GM18508 (cell line): ENCODE data around the gene MAP3K15.

Source experiments
- ATAC-seq: cut with Tn5 transposase; IDR thresholded peaks from one replicate; pipeline ENCODE4 v1.9.1; 2021; ENCODE audit warnings: moderate number of reproducible peaks; ENCODE audit not compliant: insufficient read depth, unreplicated experiment

Gene MAP3K15

GRCh38 chrX:19514791-19515614, at the start of gene MAP3K15:
TSS of gene MAP3K15 (minus strand) at chrX:19515508. CDS start at chrX:19515261, 247 bp downstream.
- no peak for ATAC-seq

DNA sequence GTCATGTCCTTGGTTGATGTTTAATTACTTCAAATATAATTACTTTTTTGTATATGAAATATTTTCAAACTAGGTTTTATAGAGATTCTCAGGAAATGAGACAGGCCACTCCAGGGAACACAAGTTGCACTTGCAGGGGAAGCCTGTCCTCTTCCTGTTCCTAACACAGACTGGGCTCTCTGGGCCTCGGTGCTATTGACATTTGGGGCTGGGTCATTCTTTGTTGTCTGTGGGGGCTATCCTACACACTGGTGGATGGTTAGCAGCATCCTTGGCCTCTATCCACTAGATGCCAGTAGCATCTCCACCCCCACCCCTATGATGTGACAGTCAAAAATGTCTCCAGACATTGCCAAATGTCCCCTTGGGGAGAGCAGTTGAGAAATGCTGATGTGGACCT, 49.3 kb upstream of the MAP3K15 start:
- ATAC-seq = no peak

GRCh38 chrX:19563746-19564145, 48.4 kb upstream of the MAP3K15 start:
- no peak for ATAC-seq

- no peak for ATAC-seq
Measured at GRCh38 chrX:19563327-19563726, 48.0 kb upstream of the MAP3K15 start.

DNA sequence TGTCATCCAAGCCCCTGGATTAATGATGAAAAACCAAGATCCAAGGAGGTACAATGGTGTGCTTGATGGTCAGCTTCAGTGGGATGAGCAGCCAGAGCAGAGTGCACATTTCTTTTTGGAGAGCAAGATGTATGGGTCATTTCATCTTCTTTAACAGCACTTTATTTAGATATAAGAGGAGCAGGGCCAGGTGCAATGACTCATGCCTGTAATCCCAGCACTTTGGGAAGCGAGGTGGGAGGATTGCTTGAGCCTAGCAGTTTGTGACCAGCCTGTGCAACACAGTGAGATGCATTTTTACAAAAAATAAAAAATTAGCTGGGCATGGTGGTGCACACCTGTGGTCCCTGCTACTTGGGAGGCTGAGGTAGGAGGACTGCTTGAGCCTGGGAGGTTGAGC, 45.3 kb upstream of the MAP3K15 start:
- ATAC-seq = no peak

DNA sequence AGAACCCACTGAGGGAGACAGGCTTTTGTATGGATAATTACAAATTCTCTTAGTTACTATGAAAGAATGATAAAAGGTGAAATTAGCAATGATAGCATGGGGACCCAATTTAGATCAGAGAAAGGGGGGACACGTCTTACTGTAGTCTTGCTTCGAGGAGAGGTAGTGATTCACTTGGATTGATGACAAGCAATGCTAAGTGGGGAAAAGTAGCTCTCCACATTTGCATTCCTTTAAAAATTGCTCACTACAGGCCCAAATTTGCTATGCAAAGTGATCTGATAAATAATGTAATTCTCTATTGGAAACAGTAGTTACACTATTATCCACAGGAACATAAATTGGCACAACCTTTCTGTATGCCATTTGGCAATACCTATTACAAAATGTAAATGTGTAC, 42.5 kb upstream of the MAP3K15 start:
- ATAC-seq = no peak

- no peak for ATAC-seq
Measured at GRCh38 chrX:19556202-19556601, 40.9 kb upstream of the MAP3K15 start.

GRCh38 chrX:19555683-19556082, 40.4 kb upstream of the MAP3K15 start:
- ATAC-seq = no peak

DNA sequence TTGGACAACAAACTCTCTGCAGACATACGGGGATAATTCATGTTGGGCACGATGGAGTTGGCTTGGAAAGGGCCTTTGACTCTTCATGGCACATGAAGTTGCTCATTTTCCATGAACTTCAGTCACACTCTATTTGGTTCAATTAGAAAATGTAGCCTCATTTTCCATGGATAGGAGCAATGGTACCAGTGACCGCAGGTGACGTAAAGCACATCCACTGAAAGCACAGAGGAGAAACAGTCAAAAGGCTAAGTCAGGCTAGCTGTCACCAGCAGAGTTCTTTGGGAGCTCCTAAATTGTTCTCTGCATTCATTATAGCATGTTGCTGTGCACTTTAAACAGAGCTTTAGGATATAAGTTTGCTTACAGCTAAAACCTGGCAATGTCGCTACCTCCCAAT, 39.9 kb upstream of the MAP3K15 start:
- no peak for ATAC-seq

DNA sequence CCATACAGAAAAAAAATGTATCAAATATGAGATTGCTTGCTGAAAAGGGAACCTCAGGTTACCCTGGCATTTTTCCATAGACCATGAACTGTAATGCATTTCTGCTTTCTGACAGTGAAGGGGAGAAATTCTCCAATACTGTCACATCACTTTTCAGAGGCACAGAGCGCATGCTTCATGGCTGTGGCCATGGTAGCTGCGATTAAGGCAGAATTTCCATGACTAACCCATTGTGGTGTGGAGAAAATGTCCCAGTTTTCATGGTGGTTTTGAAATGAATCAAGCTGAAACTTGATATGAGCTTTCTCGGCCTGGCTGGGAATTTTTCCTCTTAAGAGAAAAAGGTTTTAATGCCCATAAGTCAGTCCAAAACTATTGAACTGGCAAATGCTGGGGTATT, 39.5 kb upstream of the MAP3K15 start:
- no peak for ATAC-seq

DNA sequence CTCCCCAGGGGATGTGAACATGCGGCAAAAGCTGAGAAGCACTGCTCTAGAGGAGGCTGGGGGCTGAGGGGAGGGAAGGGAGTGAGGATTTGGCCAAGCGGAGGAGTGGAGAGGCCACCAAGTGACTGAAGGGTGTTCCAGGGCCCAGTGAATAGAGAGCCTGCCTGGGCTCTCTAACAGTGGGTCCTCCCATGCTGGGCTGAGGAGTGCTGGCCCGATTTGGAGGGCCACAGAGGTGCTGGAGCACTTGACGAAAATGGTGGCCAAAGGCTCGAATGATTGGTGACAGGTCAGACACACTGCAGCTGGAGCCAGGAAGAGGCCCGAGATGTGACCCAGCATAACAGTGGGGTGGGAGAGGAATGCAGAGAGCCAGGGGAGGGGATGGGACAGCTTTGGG, 37.5 kb upstream of the MAP3K15 start:
- ATAC-seq = no peak

DNA sequence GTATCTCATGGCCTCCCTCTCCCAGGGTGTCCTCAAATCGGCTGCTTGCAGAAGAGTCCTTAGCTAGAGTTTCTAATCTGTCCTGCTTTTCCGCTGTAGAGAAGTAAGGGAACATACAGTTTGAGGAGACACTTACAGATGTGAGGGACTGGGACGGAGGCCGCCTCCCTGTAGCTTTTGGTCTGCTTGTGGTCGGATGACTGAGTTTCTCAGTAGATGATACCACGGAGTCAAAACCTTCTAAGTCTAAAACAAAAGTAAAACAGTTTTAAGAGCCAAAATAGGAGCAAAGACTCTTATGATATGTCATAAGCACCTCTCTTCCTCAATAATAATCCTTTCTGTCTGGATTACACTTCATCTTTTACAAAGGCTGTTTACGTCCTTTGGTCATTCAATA, 34.5 kb upstream of the MAP3K15 start:
- ATAC-seq = no peak

- no peak for ATAC-seq
Measured at GRCh38 chrX:19548934-19549333, 33.6 kb upstream of the MAP3K15 start.

DNA sequence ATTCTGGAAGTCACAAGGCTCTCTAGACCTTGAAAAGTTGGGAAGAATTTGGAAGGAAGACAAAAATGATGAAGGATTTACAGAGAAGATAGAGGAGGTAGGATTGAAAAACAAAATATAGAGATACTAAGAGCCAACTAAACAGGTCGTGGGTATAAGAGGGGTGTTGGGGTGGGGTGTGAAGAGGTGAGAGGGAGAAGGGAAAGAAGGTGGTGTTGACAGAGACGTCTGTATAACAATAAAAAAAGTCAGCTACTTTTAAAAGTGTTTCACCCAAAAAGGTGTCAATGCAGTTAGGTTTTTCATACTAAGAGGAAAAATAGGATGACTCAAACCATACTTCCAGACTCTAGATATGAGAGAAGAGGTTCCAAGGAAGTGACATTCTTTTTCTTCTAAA, 33.0 kb upstream of the MAP3K15 start:
- ATAC-seq = no peak

- ATAC-seq = no peak
Measured at GRCh38 chrX:19545651-19546050, 30.3 kb upstream of the MAP3K15 start.

- no peak for ATAC-seq
Measured at GRCh38 chrX:19544693-19545305, 29.5 kb upstream of the MAP3K15 start.

GRCh38 chrX:19543951-19544381, 28.7 kb upstream of the MAP3K15 start:
- ATAC-seq = no peak

DNA sequence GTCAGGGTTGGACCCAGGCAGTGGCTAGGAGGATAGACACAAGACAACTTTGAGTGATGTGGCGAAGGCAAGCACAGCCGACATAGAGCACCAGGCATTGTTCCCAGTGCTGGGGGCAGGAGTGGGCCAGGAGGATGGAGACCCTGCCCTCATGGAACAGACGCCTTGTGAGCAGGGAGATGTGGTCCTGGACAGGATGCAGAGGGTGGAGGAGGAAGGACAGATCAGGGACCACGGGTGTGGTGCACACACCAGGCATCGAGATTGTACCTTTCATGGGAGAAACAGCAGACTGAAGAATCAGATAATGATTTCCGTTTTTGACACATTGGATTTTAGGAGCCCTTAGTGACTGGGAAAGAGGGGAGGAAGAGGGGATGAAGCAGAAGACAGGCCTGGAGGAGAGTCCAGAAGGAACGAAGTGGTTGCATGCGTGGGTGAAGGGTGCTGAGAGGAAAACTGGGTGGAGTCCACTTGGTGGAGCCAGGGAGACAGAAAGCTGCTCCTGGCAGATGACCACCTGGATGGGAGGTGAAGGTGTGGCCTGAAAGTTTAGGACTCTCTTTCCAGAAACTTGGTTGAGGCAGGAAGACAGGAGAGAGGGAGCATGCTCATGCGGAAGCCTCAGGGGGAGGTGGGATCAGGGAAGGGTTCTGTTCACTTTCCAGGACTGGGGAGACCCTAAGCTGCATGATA, 27.9 kb upstream of the MAP3K15 start:
- ATAC-seq = no peak

DNA sequence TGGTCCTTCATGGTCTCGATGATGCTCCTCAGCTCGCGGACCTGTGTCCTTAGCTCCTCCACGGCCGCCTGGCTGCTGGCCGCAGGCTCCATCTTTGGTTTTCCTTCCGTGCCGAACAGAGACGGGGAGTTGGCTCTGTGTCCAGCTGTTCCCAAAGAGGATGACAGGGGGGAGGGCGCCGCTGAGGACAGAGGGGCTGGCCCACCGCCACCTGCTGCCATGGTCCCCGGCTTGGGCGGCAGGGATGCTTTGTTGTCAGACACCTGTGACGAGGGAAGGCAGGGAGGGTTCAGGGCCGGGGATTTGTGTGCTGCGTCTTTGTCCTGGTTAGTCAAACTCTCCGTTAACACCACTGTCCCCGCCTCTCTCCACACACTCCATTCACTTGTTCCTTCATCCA, 26.6 kb upstream of the MAP3K15 start:
- no peak for ATAC-seq

DNA sequence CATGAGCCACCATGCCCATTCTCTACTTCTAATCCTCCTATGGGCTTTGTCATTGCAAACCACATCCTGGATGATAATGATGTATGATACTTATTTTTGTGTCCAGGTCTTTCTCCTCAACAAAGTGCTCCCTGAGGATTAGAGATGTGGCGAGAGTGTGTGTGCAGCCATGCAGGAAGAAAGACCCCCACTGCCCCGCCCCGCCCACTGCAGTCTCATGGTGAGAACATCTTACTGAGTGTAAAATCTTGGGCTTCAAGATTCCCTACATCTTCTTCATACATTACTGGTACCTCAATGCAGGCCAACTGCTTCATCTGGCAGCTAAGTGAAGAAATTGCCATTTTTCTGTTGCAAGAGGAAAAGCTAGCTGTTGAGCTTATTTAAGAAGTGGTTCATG, 25.9 kb upstream of the MAP3K15 start:
- ATAC-seq = no peak

DNA sequence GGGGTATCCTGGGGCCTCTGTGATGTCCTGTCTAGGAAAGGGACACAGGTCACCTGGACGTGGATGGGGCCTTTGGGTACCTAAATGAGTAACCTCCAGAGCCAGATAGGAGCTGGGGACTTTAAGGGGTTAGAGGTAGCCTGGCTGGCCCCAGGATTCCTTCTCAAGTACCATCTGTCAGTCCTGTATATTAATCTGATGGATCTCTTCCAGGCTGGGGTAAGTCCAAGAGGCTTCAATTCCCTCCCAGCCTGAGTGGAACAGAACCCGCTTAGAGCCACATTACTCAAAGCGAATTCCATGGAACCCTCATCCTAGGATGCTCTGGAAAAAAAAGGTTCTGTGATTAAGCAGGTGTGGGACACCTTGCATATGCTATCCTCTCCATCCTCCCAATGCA, 24.8 kb upstream of the MAP3K15 start:
- ATAC-seq = no peak
